Esophagus squamous epithelium (tissue), 5 donors: ENCODE data around the gene DAPK2. TPM values are rescaled to one million over a fixed set of nuclear protein-coding genes. Genes with fewer than 3 reads are reported as not detected.
"Not testable (repeated sequence)": the region's sequence is repeated elsewhere in the genome, so short reads cannot be mapped to it uniquely, and the experiment has no call there.

ENCODE experiments used
- DNase-seq: peaks from one replicate; lab custom pipeline; 2025; lab: John Stamatoyannopoulos, UW
- H3K27ac ChIP-seq, 4 donors: fragments of 200-600 bp; sonication (generic); one replicate each; pipeline ENCODE4 v1.5.1; 2016 to 2019; ENCODE audit warnings: mild to moderate bottlenecking in 1 of 4
- H3K27me3 ChIP-seq, 4 donors: fragments of 200-600 bp; sonication (generic); 1 replicate in 3 of 4; 2 replicates in 1 of 4; pipeline versions ENCODE4 v1.5.1 to v1.6.0; 2017 to 2021; ENCODE audit warnings: antibody characterized with exemption in 1 of 4
- H3K36me3 ChIP-seq, 3 donors: fragments of 200-600 bp; sonication (generic); one replicate each; pipeline ENCODE4 v1.5.1; 2016 to 2019
- H3K4me1 ChIP-seq, 3 donors: fragments of 200-600 bp; sonication (generic); one replicate each; pipeline ENCODE4 v1.5.1; 2017 to 2019
- H3K4me3 ChIP-seq, 4 donors: fragments of 200-600 bp; sonication (generic); 1 replicate in 3 of 4; 2 replicates in 1 of 4; pipeline ENCODE4 v1.5.1; 2016 to 2019; ENCODE audit warnings: mild to moderate bottlenecking in 2 of 4, moderate library complexity in 1 of 4
- H3K9me3 ChIP-seq, 3 donors: fragments of 200-600 bp; sonication (generic); one replicate each; pipeline ENCODE4 v1.5.1; 2016 to 2019
- POLR2A ChIP-seq, 4 donors: fragments of 450-650 bp; IDR thresholded peaks; one replicate each; pipeline ENCODE4 v1.6.1; 2017; ENCODE audit warnings: antibody characterized with exemption in 4 of 4, mild to moderate bottlenecking in 4 of 4, moderate library complexity in 3 of 4
- WGBS, 2 donors: methylation state at CpG; one replicate each; pipeline ENCODE4 v1.1.5; 2018; 5-methylcytosine and 5-hydroxymethylcytosine counted together
- intact Hi-C: fragments of 100-400 bp; cut with DNase I; formaldehyde crosslinking; loops from one replicate; pipeline ENCODE4 v1.15.0; 2022
- total RNA-seq, 4 donors: library from RNA; depleted of rRNA; stranded (reverse); fragments of >200 nt; gene quantifications; one replicate each; pipeline ENCODE4 v1.1.0, GENCODE V29; 2016
- TF ChIP-seq, protein P1 (sequence below), 6 experiments: fragments of 450-650 bp in 4 of 6; fragments of 200-600 bp in 2 of 6; sonication (generic) in 2 of 6; IDR thresholded peaks; one replicate each; pipeline ENCODE4 v1.5.1; 2016 to 2019; ENCODE audit warnings: antibody characterized with exemption in 6 of 6, mild to moderate bottlenecking in 4 of 6, moderate library complexity in 4 of 6
- donor health status: DM: yes; HTN: yes; CAD: no.

Gene DAPK2
- total RNA-seq, 4 donors from 2014 or later: 1.9 to 12.9 (median 9.8) TPM

DNA sequence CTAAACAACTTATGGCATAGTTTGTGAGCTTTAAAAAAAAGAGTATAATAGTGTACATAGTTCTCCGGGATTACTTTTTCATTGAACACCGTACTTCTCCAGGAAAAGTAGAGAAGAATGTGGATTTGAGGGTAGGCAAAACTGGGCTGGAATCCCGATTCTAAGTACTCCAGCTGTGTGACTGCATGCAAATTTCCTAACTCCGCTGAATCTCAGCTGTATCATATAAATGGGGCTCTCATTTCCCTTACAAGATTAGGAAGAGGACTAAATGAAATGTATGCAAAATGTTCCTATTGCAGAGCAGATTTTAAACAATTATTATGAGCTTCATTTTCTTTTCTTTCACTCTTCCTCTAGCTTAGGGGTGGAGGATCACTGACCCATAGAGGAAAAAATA lies 142.2 kb downstream of the DAPK2 start:
- TF ChIP-seq, protein P1, sequence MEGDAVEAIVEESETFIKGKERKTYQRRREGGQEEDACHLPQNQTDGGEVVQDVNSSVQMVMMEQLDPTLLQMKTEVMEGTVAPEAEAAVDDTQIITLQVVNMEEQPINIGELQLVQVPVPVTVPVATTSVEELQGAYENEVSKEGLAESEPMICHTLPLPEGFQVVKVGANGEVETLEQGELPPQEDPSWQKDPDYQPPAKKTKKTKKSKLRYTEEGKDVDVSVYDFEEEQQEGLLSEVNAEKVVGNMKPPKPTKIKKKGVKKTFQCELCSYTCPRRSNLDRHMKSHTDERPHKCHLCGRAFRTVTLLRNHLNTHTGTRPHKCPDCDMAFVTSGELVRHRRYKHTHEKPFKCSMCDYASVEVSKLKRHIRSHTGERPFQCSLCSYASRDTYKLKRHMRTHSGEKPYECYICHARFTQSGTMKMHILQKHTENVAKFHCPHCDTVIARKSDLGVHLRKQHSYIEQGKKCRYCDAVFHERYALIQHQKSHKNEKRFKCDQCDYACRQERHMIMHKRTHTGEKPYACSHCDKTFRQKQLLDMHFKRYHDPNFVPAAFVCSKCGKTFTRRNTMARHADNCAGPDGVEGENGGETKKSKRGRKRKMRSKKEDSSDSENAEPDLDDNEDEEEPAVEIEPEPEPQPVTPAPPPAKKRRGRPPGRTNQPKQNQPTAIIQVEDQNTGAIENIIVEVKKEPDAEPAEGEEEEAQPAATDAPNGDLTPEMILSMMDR (IDR thresholded peaks at IDR 0.05): no peak
- TF ChIP-seq POLR2A (IDR thresholded peaks at IDR 0.05): no peak
- peaks cover 0 to 19% (median 4%) of the 10 kb centered on the region in 3 donors for H3K4me1 ChIP-seq
- no peaks in the 10 kb centered on the region for H3K36me3 ChIP-seq
- no peaks in the 10 kb centered on the region for H3K27me3 ChIP-seq
- H3K27ac ChIP-seq: no peak overlapping the region
- H3K4me3 ChIP-seq: no peak overlapping the region
- H3K9me3 ChIP-seq: no peaks in the 10 kb centered on the region
- no peak for DNase-seq
- 86 to 88% methylated on average over 4 of the region's 4 CpGs for WGBS, 2 donors
- intact Hi-C loops: no loop called here

DNA sequence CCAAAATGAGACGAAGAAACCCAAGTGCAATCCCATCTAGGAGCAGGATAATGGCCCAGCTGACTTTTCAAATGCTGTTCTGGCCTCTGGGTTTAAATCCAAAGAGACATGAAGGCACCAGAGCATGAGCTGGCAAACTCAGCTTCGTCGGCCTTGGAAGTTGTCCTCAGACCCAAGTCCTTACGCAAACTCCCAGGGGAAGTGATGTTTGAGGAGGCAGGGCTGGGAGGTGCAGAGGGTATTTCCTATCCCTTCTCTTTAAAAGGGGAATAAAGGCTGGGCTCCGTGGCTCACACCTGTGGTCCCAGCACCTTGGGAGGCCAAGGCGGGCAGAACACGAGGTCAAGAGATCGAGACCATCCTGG lies 143.6 kb downstream of the DAPK2 start:
- TF ChIP-seq, protein P1 (IDR thresholded peaks at IDR 0.05): no peak
- TF ChIP-seq POLR2A (IDR thresholded peaks at IDR 0.05): no peak
- WGBS, 2 donors: 60 to 83% methylated on average over 4 to 6 of the region's 8 CpGs
- no peak overlapping the region for H3K27ac ChIP-seq
- peaks cover 0 to 15% (median 0%) of the 10 kb centered on the region in 3 donors for H3K4me1 ChIP-seq
- no peaks in the 10 kb centered on the region for H3K27me3 ChIP-seq
- intact Hi-C loops: no loop called here
- H3K4me3 ChIP-seq: no peak overlapping the region
- H3K36me3 ChIP-seq: no peaks in the 10 kb centered on the region
- no peak for DNase-seq
- no peaks in the 10 kb centered on the region for H3K9me3 ChIP-seq

DNA sequence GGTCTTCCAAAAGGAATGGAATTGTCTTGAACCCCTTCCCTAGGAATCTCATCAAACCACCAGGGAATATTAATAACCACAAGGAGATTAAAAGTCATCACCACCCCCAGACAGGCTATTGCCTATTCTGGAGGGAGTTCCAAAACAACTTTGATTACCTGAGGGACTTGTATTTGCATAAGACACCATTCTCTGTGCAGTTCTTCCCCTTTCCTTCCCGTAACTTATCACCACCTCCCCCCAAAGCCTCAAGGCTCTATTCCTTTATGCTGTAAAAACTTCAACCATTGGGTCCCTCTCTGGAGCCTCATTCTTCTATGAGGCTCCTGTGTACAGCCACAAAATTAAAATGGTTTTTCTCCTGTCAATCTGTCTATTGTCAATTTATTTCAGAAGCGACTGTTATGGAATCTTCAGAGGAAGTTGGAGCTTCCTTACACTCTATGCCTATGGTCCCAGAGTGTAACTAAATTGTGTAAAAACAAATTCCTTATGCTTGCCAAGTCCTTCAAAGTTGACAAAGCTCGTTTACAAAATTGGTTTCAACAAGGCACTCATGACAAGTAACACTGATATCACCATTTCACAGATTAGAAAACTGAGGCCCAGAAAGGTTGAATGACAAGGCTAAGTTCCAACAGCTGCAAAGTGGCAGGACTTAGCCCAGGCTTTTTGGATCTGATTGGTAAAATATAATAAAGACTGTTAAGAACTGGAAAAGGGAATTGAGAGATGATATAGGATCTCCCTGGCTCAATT lies 144.2 kb downstream of the DAPK2 start:
- H3K9me3 ChIP-seq: no peaks in the 10 kb centered on the region
- no peak for TF ChIP-seq POLR2A (IDR thresholded peaks at IDR 0.05)
- TF ChIP-seq, protein P1 (IDR thresholded peaks at IDR 0.05): no peak
- no peaks in the 10 kb centered on the region for H3K27me3 ChIP-seq
- H3K36me3 ChIP-seq: no peaks in the 10 kb centered on the region
- WGBS, 2 donors: 66 to 68% methylated on average over 3 of the region's 3 CpGs
- no peak overlapping the region for H3K27ac ChIP-seq
- intact Hi-C loops: no loop called here
- H3K4me3 ChIP-seq: no peak overlapping the region
- DNase-seq: no peak
- peaks cover 0 to 21% (median 0%) of the 10 kb centered on the region in 3 donors for H3K4me1 ChIP-seq

DNA sequence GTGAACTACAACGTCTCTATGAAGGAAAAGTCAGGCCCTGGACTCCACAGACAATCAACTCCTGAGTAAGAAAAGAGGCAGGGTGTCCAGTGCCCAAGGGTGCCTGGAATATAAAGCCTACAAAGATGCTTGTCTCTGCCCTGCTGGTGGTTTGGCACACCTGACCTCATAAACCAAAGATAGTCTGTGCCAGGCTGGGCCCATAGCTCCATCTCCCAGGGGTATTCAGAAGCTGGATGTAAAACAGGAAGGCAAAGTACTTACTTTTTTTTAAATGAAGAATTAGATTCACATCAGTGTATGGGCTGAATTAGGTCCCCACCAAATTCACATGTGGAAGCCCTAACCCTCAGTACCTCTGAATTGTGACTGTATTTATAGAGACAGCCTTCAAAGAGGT lies 146.0 kb downstream of the DAPK2 start:
- H3K4me3 ChIP-seq: no peak overlapping the region
- intact Hi-C loops: no loop called here
- H3K36me3 ChIP-seq: no peaks in the 10 kb centered on the region
- 60 to 80% methylated on average over 1 of the region's 1 CpG for WGBS, 2 donors
- no peak for DNase-seq
- H3K27ac ChIP-seq: no peak overlapping the region
- H3K27me3 ChIP-seq: no peaks in the 10 kb centered on the region
- H3K9me3 ChIP-seq: no peaks in the 10 kb centered on the region
- H3K4me1 ChIP-seq: peaks cover 0 to 26% (median 7%) of the 10 kb centered on the region in 3 donors
- TF ChIP-seq POLR2A (IDR thresholded peaks at IDR 0.05): no peak
- TF ChIP-seq, protein P1 (IDR thresholded peaks at IDR 0.05): no peak

DNA sequence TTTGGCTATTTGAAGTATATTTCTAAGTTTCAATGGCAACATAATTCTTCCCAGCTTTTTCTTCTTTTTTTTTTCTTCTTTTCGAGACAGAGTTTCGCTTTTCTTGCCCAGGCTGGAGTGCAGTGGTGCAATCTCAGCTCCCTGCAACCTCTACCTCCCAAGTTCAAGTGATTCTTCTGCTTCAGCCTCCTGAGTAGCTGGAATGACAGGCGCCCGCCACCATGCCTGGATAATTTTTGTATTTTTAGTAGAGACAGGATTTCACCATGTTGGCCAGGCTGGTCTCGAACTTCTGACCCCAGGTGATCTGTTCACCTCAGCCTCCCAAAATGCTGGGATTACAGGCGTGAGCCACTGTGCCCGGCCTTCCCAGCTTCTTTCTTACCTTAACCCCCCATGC lies 146.7 kb downstream of the DAPK2 start:
- H3K27ac ChIP-seq, H3K9me3 ChIP-seq, H3K36me3 ChIP-seq, intact Hi-C loops, DNase-seq, H3K27me3 ChIP-seq, H3K4me3 ChIP-seq: not testable (repeated sequence)
- WGBS, 2 donors: 84 to 90% methylated on average over 7 of the region's 7 CpGs
- peaks cover 0 to 27% (median 7%) of the 10 kb centered on the region in 3 donors for H3K4me1 ChIP-seq
